ENCODE measurements around the gene SNTG2.

DNA sequence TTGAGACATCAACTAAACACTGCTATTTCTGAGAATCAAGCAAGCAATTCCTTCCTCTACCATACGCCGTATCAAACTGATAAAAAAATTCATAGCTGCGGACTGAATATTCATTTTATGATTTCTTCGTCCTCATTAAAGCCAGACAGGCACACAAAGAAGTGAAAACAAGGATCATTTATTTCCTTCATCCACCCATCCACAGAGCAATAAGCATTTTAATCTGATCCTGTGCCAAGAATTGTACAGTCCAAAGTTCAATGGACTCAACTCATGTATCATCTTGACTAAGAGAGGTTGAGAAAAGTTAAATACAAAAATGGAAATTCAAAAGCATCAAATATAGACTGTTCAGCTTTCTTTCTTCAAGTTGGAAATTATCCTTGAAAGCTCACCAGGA lies 19.7 kb upstream of the SNTG2 start:
- TF ChIP-seq, protein P1, sequence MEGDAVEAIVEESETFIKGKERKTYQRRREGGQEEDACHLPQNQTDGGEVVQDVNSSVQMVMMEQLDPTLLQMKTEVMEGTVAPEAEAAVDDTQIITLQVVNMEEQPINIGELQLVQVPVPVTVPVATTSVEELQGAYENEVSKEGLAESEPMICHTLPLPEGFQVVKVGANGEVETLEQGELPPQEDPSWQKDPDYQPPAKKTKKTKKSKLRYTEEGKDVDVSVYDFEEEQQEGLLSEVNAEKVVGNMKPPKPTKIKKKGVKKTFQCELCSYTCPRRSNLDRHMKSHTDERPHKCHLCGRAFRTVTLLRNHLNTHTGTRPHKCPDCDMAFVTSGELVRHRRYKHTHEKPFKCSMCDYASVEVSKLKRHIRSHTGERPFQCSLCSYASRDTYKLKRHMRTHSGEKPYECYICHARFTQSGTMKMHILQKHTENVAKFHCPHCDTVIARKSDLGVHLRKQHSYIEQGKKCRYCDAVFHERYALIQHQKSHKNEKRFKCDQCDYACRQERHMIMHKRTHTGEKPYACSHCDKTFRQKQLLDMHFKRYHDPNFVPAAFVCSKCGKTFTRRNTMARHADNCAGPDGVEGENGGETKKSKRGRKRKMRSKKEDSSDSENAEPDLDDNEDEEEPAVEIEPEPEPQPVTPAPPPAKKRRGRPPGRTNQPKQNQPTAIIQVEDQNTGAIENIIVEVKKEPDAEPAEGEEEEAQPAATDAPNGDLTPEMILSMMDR (IDR thresholded peaks at IDR 0.05): no peak
- TF ChIP-seq POLR2A (IDR thresholded peaks at IDR 0.05): no peak
